Measurements from ENCODE around the gene ERCC6L2.
A peak's percentile ranks its signal among the peaks of the same experiment; 100 is the strongest.

Gene ERCC6L2

GRCh38 chr9:96008502-96009222 lies 133.2 kb downstream of the ERCC6L2 start:
- TF ChIP-seq CTCF (IDR thresholded peaks at IDR 0.05): no peak
- no peak for TF ChIP-seq ZFX (IDR thresholded peaks at IDR 0.05; ENCODE audit: borderline replicate concordance)
- H3K27ac ChIP-seq: no peak overlapping the region

- no peak for TF ChIP-seq ZFX (IDR thresholded peaks at IDR 0.05; ENCODE audit: borderline replicate concordance)
- TF ChIP-seq CTCF (IDR thresholded peaks at IDR 0.05): no peak
- H3K27ac ChIP-seq: peak overlapping the region; percentile 38; the same call in 1 of the 2 replicates
These were observed 133.7 kb downstream of the ERCC6L2 start for GRCh38 chr9:96009223-96009602.

DNA sequence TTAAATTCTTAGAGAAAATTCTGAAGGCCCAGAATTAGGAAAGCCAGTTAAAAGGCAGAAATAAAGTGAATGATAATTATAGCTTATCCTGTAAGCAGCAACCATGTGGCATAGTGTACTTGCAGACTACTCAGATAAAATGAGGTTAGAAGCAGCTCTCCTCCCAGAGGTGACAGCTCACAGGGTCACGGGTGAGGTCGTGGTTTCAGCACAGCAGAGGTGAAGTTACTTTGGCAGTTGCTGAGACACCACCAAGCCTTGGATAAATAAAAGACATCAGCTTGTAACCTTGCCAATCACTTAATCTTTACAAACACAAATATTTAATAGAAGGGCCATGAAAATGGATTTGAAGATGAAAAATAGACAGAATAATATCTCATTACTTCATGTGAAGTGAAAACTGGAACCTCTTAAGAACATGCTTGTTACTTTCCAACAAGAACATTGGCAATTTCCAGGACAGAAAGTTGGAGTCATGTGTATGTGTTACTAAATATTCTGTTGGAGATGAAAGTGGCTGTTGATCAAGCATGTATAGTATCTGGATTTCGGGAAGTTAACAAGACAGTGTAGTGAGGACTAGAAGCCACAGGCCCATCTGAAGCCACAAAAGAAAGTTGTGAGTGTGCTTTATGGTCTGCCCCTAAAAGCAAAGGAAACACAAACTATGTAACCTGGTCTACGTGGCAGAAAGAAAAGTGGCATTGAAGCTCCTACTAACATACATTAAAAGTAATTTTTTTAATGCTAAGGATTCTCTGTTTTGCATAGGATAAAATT lies 134.4 kb downstream of the ERCC6L2 start:
- TF ChIP-seq ZFX (IDR thresholded peaks at IDR 0.05; ENCODE audit: borderline replicate concordance) (no peak), CTCF (IDR thresholded peaks at IDR 0.05) (no peak)

DNA sequence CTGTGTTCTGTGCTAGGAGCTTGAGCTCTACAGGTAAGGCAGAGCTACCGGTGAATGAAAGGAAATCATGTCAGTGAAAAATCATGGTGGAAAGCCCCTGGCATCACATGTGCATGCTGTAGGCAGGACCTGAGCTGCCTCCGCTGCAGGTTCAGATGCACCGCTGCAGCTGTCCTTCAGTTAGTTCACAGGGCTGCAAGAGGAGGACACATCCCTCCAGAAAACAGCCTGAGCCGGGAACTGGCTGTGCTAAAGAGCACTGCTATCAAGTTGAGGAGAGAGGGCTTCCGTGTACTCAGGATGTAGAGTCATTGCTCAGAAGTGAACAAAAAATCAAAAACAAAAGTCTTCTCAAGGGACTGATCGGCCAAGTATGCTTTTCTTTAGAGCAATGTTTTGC lies 138.6 kb downstream of the ERCC6L2 start:
- H3K27ac ChIP-seq: no peak overlapping the region
- TF ChIP-seq ZFX (IDR thresholded peaks at IDR 0.05; ENCODE audit: borderline replicate concordance) (no peak), CTCF (IDR thresholded peaks at IDR 0.05) (no peak)

More for the DNA sequence above, 134.4 kb downstream of the ERCC6L2 start:
- peak overlapping the region; percentile 38; the same call in 1 of the 2 replicates for H3K27ac ChIP-seq

- H3K27ac ChIP-seq: no peak overlapping the region
- TF ChIP-seq ZFX (IDR thresholded peaks at IDR 0.05; ENCODE audit: borderline replicate concordance): no peak
- no peak for TF ChIP-seq CTCF (IDR thresholded peaks at IDR 0.05)
These were observed 140.6 kb downstream of the ERCC6L2 start for GRCh38 chr9:96015876-96016686.

Data from 22Rv1 (cell line).